CD4-positive, alpha-beta T cell treated with Interferon alpha-2 for 1 hour (primary cell): Measurements from ENCODE around the gene CDKN2B-AS1.

Experiments
- DNase-seq, 2 donors: peaks; one replicate each; pipeline ENCODE4 v3.0.0-alpha.2; 2020 to 2022

Gene CDKN2B-AS1

DNA sequence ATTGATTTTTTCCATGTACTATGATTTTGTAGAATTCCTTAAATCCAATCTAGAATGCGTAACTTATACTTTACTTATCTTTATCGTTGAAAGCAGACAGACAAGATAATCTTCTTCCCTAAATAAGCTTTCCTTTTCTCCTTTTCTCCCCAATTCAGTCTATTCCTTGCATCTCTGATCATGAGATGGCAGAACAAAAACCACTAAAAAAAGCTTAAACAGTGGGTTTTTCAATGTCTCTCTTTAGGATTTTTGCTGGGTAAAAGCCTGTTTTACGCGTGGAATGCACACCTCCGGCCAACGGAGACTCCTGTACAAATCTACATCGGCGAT is 13.8 kb downstream of the CDKN2B-AS1 start:
- no peak for DNase-seq

DNA sequence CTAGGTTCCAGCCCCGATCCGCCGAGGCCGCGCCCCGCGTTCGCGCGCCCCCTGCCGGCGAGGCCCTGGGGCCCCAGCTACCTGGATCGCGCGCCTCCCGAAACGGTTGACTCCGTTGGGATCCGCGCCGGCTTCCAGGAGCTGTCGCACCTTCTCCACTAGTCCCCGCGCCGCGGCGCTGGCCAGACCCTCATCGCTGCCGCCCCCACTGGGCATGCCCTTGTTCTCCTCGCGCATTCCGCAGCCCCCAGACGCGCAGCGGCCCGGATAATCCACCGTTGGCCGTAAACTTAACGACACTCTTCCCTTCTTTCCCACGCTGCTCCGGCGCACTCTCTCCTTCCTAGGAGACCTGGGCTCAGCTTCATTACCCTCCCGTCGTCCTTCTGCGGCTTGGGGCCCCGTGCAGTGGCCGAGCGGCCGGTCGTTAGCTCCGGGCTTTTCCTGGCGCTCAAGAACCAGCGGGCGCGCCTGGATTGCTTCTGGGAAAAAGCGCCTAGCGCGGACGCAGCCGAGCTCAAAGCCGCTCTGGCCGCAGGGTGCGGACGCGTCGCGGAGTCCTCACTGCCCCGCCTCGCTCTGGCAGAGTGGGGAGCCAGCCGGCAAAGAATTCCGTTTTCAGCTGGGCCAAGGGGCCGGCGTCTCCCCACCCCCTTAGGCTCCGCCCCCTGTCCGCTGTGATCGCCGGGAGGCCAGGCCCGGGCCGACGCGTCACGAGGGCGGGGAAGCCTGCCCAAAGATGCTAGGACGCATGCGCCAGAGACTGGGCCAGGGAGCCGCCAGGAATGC is 14.3 kb downstream of the CDKN2B-AS1 start, which contains the start of gene CDKN2B:
Gene CDKN2B, minus strand, starts transcription at position 589 of the 789 bp plus-strand sequence. Its CDS starts 352 bp downstream, at position 237.
- peak; percentile 80 to 84 for DNase-seq

DNA sequence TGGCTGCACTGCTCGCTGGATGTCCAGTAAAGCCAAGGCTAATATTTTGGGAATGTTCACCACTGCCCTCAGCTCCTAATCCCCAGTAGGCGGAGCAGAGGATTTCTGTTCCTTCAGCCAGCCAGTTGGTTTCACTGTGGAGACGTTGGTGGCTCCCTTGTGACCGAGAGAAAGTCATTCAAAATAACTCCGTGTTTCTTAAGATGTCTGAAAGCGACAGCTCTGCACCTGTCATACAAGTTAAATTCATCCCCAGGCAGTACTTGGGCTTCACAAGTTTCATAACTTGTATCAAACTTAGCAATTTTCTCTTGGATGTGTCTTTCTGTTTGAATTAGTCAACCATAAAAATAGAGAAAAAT is 14.9 kb downstream of the CDKN2B-AS1 start:
- DNase-seq: no peak

DNA sequence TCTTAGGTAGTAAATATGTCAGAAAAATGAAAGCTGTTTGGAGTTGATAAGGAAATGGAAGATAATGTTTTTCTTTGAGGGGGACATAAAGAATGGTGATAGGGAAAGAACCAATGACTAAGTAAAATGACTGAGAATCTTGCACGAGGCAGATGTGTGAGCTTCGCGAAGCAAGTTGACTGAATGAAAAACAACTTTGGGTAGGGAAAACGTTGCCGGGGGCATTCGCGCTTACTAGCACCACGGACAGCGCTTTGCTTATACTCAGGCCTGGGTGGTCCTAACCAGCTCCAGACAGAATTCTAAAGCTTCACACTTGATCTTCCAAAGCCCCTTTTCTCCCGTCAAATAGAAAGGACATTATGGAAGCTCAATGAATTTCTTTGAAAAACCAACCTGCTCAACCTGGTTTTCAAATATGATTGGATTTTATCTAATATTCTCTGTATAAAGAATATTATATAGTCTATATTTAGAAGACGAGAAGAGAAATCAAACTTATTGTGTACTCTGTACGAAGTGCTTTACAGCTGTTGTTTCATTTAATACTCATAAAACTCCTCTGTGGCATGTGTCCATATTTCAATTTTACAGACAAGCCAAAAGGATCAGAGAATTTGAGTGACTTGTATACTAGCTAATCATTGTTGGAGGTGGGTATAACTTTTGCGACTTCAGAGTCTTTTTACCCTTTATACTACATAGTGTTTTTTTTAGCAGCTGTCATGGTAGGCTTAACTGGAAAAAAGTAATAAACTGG is 16.5 kb downstream of the CDKN2B-AS1 start:
- no peak for DNase-seq

DNA sequence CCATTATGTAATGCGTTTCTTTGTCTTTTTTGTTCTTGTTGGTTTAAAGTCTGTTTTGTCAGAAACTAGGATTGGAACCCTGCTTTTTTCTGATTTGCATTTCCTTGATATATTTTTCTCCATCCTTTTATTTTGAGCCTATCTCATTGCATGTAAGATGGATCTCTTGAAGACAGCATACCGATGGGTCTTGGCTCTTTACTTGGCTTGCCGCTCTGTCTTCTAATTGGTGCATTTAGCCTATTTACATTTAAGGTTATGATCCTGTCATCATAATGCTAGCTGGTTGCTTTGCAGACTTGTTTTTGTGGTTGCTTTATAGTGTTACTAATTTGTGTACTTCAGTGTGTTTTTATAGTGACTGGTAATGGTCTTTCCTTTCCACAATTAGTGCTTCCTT is 27.8 kb downstream of the CDKN2B-AS1 start:
- no peak for DNase-seq

DNA sequence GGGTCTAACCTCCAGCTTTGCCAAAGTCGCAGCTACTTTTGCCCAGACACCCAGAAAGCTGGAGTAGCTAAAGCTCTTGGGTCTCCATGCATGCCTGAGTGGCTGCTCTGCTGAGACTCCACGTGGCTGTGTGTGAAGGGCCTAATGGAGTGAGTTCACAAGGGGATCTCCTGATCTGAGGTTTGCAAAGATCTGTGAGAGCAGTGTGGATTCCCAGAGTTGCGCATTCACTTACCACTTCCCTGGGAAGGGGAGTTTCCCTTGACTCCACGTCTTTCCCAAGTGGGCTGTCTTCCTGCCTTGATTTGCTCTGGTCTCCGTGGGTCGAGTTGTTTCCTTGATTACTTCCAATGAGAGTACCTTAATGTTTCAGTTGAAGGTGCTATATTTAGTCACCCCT is 32.1 kb downstream of the CDKN2B-AS1 start:
- no peak for DNase-seq

DNA sequence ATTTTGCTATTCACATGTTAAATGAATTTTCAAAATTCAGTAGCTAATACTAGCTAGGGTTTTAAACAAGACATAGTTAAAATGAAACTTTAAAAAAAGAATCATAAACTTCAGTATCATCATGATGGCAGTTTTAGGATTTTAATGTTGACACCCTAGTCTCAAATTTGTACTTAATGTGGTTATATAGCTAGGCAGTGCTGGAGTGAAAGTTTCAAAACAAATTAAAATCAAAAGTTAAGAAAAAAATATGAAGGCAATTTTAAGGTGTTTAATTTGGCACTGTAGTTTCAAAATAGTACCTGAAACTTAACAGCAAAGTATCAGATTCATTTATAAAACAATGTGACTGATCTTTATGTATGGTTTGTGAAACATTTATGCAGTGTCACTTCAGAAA is 33.8 kb downstream of the CDKN2B-AS1 start:
- DNase-seq: no peak

DNA sequence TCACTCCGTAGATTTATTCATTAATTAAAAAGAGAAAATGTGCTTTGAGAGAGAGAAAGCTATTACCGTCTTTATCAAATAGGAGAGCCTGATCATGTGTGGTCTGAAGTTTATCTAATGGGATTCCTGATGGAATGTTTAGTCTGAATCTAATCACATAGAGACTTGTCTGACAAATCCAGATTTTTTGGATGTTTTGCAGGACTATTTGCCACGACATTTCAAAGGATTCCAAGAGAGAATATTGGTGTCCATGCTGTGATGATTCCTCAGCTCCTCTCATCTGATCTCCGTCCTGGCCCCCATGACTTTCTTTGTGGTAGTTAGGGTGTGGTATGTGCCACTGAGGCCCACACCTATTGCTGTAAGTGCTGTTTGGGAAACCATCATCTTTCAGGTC is 34.6 kb downstream of the CDKN2B-AS1 start:
- no peak for DNase-seq

DNA sequence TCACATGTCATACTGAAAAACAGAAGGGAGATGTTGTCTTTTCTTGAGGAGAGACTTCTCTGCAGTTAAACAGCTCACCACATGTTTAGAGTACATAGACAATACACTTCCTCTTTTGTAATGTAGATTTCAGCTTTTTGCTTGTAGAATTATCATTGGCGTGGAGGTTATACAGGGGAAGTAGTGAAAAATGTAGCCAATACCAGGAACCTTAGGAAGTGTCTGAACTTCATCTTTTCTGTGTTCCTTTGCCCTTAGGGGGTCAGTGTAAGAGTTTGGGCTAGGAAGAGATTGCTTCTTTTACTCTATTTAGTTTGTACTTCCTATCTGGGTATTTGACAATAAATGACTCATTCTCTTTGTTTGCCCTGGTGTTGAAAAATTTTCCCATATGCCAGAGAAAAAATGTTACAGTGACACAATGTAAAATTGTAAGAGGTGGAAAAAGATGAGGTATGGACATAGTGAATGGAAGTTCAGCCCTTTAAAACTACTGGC is 35.6 kb downstream of the CDKN2B-AS1 start:
- DNase-seq: no peak

DNA sequence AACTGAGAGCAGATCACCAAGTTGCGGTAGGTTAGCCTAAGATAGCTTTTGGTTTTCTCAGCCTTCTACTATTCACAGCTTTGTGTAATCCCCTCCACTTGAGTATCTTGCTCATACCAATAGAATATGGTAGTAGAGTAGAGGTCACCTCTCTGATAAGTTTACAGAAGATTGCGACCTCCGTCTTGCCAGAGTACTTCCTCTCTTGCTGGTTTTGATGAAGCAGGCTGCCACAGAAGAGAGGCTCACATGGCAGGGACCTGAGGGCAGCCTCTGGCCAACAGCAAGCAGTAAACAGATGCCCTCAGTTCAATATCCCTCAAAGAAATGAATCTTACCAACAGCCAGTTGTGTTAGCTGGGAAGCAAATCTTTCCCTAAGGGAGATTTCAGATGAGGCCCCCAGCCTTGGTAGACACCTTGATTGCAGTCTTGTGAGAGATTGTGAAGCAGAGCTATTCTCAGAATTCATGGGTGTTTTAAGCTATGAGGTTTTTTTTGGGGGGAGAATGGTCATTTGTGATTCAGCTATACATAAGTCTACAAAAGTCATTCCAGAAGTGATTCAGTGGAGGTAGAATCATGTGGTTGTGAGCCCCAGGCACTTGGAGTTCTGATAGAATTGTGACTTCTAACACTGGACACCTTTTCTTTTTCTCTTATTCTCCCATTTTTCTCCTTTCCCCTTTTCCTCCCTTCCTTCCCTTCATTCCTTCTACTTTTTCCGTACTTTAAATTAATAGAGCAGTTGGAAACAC is 37.2 kb downstream of the CDKN2B-AS1 start:
- no peak for DNase-seq

DNA sequence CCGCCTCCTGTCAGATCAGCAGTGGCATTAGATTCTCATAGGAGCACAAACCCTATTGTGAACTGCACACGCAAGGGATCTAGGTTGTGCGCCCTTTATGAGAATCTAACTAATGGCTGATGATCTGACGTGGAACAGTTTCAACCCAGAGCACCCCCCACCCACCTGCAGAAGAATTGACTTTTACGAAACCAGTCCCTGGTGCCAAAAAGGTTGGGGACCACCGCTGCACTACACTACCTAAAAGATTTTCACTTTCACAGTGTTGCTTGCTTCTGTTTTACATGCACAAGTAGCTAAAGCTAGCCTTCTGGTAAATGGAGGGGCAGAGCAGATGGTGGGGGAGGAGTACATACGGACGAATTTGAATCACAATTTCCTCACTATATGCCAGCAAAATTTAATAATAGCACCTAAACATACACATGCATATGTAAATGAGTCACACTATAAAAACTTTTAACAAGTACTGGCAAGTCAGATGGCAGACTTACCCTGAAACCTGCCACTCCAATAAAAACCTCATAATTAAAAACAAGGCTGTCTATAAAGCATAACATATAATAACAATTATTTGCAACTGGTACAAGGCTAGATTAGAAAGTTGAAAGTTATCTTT is 38.5 kb downstream of the CDKN2B-AS1 start:
- no peak for DNase-seq

DNA sequence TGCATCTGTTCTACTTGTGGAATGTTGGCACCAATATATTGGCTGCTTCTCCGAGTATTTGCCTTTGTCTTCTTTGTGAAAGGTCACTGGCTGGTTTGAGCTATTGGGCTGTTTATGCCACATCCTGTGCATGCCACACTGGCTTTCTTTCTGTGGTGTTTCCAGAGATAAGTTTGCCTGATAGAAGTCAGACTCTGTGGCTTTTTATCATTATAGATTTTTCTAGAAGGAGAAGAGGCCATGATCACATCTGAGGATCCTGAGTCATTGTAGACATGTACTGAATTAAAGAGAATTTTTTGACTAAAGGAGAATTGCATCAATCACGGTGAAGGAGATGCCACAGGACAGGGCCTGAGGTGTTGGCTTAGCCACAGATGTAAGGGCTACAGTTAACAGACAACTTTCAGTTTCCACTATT is 41.0 kb downstream of the CDKN2B-AS1 start:
- no peak for DNase-seq

DNA sequence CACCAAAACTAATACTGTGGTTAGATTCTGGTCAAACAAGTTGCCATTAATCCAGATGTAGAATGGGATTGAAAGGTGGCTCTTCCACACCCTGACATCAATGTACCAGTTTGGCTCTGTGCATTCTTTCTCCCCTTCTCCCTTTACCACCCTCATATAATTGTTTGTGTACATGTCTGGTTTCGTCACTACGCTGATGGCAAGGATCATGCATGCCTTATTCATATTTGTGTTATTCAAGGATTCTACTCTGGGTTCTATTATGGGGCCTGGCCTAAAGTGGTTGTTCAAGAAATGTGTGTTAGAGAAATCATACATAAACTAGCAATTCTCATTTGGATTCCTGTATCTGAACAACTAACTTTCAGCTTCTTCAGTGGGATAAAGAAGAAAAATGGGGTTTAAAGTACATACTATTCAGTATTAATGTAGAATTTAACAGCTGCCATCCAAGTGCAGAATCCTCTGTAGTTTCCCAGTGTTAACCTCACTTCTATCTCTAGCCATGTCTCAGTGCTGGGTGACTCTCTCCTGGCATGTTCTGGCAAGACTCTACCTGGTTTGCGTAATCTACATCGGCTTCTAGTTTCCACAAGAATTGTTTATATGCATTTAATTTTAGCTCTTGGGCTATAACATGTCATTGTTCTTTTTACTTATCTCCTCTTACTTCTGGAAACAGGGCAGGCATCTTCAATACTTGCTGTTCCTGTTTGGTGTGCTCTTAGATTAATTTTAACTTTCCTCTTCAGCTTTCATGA is 42.5 kb downstream of the CDKN2B-AS1 start:
- no peak for DNase-seq

DNA sequence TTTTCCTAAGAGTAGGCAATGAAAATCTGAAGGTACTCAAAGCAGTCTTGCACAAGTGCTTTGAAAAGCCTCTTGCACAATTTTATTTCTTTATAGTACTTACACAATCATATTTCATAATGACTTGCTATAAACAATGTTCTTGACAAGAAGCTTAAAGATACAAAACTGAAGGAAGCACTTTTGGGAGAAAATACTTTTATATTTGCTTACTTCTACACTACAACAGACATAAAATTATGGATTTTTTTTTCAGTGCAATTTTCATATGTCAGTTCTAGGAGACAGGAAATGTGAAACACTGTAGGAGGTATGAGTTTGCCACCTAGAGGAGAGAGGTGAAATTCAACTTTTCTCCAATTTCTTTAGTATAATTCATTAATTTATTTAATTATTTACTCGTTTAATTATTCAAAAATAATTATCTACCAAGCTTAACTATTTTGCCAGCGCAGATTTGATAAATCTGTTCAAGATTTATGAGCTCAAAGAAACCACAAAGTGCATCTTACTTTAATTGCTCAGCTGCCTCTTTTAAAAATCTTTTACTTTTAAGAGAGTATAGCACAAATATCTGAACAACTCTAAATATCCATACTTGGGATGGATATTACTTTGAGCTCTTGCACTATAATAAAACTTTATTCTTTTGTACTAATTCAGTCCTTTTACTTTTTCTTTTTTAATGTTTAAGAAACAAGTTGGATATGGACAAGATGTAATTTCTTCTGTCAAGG is 43.5 kb downstream of the CDKN2B-AS1 start:
- DNase-seq: peak in 1 of 2 donors; percentile 42

DNA sequence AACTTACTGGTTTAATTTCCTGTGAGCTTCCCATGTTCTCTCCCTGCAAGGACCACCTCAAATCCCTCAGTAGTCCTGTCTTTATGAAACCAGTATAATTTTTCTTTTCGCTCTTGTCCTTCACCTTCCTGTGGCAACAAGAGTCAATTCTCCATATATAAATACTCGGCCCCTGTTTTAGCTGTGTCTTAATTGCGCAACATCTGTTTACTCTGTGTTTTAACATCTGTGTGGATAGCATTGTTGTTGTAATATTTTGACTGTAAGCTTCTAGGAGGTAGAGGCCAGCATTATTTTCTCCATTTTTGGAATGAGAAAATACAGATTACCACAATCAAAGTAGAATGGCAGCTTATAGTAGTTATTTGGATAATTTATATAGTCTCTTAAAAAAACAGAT is 44.7 kb downstream of the CDKN2B-AS1 start:
- DNase-seq: no peak

DNA sequence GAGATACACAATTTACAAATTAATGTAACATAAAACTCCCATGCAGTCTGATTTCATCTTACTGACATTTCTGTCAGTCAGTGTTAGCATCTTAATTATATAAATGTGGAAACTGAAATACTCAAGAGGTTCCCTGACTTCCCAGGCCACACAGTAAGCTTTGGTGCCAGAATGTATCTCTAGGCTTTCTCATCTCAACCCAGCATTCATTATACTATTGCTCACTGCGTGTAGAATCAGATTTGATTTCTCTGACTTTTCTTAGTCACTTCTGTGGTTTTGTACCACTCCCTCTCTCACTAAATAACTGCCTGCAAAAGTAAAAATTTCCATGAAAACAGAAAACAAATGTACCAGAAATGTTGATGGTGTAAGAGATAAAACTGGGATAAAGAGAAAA is 46.2 kb downstream of the CDKN2B-AS1 start:
- no peak for DNase-seq

DNA sequence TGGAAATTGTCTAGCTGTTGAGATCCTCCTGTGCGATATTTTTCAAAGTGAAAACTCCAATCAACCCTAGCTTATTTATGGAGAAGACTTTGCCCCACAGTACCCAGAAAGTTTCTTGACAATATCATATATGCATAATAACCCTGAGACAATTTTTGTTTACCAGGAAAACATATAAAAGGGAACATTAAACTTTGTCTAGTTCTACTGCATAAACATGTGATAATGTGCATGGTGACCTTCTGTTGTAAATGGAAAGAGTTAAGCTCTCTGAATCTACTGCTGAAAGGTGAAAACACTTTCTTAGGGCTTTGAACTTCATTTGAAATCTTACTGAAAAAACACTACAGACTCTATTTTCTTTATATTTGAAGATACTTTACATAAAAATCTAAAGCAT is 46.8 kb downstream of the CDKN2B-AS1 start:
- DNase-seq: no peak

DNA sequence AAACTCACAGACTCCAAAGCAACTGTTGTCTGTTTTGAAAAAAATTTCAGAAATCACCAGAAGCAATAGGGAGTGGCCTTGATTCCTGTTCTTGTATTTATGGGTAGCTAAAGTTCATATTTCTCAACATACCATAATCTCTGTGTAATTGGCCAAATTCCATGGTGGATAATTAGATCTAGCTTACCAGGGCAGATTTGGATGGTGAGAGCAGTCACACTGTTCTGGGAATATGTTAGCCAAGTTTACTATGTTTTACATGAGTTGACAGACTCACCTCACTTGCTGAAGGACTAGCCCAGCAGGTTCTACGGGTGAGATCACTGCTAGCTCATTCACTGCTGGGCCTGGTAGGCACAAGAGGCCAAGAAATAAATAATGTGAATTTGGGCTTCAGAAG is 47.2 kb downstream of the CDKN2B-AS1 start:
- no peak for DNase-seq

DNA sequence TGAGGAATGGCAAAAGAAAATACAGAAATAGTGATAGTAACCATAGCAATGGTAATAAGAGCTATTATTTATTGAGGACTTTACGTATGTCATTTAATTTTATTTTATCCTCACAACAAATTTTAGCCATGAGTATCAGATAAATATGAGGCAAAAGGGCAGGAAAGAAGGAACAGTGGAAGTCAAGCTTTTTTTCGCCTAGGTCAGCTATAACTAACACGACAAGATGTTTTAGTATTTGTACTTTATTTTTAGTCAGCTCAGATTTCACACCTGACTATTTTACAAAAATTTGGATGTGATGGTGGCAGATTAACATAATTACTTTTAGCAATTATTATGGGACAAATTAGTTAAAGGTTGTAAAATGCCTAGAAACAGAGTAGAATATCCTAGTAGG is 49.3 kb downstream of the CDKN2B-AS1 start:
- no peak for DNase-seq

DNA sequence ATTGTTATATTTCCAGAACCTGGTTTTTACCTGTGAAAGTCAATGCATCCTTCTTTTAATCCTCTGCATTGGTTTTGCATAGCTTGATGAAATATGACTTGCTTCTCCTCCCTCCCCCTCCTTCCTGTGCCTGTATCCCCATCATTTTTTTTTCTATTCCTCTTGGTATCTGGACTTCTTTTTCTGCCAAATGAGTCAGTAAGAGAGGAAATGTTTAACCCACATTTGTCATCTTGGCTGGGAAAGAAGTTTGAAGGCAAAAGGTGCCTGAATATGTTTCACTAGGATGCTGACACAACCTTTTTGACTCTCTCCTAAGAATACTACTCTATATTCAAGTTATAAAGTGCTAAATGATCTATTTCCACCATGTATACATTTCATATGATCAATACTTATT is 50.0 kb downstream of the CDKN2B-AS1 start:
- no peak for DNase-seq

DNA sequence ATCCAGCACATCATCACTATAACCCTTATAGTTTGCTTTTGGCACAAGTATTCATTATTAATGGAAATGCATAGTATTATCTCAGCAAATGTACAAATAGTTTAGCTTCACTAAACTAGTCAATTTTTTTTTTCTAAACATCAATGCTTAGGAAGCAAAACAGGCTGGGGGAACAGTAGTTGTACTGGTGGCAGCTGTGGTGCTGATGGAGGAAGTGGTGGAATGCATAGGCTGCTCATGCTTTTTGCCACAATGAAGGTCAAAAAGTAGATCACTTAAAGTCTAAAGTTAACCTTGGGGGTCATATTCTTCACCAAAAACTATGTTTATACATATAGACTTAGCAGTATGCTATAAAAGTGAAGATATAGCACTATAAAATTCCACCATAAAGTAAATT is 50.8 kb downstream of the CDKN2B-AS1 start:
- no peak for DNase-seq
